GM12874 (cell line): ENCODE data around the gene NTM.

Experiments used
- TF ChIP-seq, protein P1 (sequence below): IDR thresholded peaks from 2 replicates; pipeline ENCODE4 v1.5.1; 2011; ENCODE audit warnings: low read depth, mild to moderate bottlenecking, control low read depth, low read length, moderate library complexity; ENCODE audit not compliant: insufficient read depth

The NTM gene

DNA sequence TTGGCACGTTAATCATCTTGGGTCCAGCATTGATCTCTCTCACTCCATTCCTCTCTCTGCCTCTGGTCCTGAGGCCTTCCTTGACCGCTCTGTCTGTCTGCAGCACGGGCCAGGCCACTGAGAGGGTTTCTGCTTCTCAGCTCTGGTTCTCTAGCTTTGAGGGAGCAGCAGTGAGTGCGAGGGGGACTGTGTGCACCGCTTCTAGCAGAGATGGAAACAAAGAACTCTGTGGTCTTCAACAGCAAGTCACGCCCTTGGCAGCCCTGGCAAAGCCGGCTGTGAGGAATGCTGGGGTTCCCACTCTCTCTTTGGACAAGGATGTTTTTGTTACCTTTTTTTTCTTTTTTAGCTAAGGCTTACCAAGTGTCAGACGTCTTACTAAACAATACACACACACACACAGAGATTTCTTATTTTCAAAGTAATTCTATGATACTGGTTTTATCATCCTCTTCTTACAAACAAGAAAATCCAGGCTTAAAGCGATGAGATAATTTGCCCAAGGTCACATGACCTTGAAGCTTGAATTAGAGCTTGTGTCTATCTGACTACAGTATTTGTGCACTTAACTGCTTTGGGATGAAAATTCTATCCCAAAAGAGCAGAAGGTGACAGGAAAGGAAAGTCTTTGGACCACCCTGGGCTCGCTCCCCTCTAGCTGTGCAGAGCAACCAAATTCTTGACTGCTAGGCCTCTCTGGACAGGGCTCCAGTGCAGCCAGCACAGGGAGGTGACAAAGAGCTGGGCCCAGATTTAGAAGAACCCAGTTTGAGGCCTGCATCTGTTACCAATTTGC, 293.2 kb downstream of the NTM start:
- TF ChIP-seq, protein P1, sequence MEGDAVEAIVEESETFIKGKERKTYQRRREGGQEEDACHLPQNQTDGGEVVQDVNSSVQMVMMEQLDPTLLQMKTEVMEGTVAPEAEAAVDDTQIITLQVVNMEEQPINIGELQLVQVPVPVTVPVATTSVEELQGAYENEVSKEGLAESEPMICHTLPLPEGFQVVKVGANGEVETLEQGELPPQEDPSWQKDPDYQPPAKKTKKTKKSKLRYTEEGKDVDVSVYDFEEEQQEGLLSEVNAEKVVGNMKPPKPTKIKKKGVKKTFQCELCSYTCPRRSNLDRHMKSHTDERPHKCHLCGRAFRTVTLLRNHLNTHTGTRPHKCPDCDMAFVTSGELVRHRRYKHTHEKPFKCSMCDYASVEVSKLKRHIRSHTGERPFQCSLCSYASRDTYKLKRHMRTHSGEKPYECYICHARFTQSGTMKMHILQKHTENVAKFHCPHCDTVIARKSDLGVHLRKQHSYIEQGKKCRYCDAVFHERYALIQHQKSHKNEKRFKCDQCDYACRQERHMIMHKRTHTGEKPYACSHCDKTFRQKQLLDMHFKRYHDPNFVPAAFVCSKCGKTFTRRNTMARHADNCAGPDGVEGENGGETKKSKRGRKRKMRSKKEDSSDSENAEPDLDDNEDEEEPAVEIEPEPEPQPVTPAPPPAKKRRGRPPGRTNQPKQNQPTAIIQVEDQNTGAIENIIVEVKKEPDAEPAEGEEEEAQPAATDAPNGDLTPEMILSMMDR = no peak

DNA sequence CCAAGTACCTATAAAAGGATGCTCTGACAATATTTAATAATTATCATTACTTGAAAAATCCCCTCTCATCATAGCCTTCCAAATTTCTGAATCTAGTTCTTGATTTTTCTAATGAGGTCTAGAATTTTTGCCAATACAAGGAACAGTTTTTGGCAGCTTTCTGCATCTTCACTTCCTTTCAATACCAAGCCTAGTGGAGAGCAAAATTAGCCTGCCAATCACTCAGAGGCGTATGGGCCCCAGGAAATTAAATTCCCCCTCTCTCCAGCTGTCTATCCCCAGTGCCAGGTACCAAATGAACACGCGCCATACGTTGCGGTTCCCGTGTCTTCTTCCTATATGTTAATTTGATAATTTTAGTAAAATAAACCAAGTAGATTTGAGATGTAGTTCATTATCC, 293.9 kb downstream of the NTM start:
- TF ChIP-seq, protein P1 = no peak

DNA sequence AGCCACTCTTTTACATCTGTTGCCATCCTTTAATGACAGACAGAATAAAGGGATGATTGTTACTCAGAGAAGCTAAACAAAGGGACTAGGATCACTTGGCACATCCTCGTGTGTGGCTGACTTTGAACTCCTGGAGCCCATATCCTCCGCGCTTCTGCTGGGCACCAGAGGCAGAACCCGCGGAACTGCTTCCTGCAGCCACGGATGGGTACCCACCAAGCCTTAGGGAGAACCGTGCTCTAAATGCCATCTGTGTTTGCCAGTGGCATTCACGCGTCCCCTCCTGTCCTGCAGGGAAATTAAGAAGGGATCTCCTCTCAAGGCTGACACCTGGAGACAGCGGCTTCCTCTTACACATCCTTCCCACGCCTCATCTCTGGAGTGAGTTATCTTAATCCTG, 294.4 kb downstream of the NTM start:
- TF ChIP-seq, protein P1 = no peak

DNA sequence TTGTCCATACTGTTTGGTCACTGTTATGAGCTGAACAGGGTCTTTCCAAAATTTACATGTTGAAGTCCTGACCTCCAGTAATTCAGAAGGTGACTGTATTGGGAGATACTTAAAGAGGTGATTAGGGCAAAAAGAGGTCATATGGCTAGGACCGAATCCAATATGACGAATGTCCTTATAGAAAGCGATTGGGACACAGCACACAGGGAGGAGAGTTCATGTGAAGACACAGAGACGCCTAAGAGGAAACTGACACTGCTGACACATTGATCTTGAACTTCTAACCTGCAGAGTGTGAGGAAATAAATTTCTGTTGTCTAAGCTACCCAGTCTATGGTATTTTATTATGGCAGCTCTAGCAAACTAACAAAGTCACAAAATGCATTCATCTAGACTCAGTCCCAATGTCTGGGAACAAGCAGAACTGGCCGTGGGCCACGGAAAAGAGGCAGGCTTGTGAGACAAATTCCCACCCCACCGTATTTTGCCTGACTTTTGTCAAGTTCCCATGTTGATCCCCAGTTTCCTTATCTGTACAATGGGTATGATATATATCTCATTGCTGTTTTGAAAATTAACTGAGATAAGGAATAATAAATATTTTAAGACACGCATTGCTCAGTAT, 295.0 kb downstream of the NTM start:
- TF ChIP-seq, protein P1 = no peak

DNA sequence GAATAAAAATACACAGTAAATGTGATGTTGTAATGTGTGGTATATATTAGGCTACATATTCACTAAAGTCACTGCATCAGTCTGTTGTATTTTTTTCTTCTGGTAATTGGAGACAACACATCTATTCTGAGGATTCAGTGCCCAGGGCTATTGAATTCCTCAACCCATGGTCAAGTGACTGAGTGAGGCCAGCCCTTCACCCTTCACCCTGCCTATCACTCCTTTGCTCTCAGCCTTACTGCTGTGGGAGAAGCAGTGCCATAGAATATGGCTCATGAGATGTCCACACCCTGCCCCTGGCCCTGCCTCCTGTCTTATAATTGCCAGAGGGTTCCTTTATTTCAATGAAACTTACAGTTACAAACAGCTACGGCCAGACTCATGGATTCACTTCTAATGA, 295.6 kb downstream of the NTM start:
- TF ChIP-seq, protein P1 = no peak

DNA sequence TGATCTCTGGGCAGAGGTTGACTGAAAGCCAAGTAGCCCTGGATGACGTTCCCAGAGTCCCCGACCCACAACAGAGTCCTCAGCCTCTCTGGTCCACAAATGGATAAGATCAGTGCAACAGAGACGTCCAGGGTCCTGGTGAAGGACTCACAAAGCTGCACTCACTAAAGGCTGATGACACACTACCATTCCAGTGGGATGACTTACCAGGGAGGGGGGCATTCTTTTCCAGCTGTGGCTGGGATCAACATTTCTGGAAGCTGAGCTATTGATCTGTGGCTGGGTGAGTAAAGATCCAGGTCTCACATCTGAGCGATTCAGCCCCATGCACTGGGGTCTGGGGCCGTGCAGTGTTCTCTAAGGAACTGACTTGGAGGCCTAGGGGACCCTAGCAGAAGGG, 296.2 kb downstream of the NTM start:
- TF ChIP-seq, protein P1 = no peak

DNA sequence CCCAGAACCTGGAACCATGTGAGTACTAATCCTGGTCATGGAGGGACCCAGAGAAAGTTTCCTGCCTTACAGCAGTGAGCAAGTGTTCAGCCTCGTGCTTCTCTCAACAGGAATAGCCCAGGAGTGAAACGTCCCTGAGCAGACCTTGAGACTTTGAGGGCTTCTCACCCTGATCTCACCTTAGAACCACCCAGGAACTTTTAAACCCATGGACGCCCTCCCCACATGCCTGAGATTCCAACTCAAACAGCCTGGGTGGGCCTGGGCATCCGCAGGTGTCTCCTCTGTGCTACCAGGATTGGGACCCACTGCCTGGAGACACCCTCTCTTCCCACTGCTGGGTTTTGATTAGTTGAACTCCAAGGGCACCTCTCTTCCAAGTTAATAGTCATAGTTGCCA, 297.2 kb downstream of the NTM start:
- TF ChIP-seq, protein P1 = no peak
